ENCODE results near the gene LYZL2.
"Not testable (repeated sequence)": the region's sequence is repeated elsewhere in the genome, so short reads cannot be mapped to it uniquely, and the experiment has no call there.

LYZL2 gene

DNA sequence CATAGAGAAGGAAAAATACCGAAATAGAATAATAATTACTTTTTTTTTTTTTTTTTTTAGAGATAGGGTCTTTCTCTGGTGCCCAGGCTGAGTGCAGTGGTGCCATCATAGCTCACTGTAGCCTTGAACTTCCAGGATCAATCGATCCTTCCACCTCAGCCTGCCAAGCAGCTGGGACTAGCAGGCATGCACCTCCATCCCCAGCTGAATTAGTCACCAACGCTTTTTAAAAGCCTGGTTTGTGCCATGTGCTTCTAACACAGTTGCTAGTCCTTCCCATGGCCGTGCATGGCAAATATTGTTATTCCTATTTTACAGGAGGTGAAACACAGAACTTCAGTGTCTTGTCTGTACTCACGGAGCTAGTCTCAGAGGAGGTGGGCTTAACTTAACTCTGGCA lies 23.2 kb downstream of the LYZL2 start:
- H3K4me1 ChIP-seq: peaks cover 15% of the 10 kb centered on the region

DNA sequence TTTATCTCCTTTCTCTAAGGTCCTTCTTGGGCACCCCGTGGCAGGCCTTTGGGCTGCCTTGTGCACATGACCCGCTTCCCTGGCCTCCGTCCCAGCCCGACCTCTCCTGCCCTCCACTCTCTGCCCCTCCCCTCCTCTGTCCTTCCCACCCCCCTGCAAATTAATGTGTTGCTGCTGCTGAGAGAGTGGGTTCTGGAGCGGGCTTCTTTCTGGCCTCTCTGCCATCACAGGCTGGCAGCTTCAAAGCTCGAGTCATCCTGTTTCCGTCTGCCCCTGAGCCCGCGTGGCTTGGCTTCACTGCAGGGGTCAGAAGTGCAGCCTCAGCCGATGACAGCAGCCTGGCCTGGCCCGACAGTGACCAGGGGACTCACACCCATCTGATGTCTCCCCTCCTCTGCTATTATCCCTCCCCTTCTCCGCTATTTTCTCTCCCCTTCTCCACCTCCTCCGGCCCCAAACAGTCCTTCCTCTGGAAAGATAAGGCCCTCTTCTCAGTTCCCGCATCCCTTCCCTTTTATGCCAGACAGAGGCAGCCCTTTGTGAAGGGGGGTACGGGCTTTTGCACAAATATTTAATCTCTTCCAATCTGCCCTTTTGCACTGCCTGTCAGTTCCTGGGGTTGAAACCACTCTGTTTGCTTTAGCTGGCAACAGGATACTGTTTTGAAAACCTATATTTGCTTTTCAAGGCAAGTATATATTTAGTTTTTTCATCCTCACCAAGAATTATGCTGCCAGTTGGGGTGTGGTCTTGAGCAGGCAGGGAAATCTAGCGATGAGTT lies 24.0 kb downstream of the LYZL2 start:
- peak overlapping the region; percentile 95 for H2AFZ ChIP-seq
- H3K36me3 ChIP-seq (ENCODE audit: control insufficient read depth, insufficient read depth, low read length); H3K9ac ChIP-seq; H3K9me3 ChIP-seq (ENCODE audit: control insufficient read depth, low read length); H3K27me3 ChIP-seq (ENCODE audit: control insufficient read depth, insufficient read depth, low read length); H3K4me2 ChIP-seq (ENCODE audit: low read length); H3K4me3 ChIP-seq (ENCODE audit: low read depth, low read length); H3K79me2 ChIP-seq: not testable (repeated sequence)
- peak overlapping the region; percentile 85 for H3K27ac ChIP-seq
- peaks cover 15% of the 10 kb centered on the region for H3K4me1 ChIP-seq

More for the DNA sequence above, 23.2 kb downstream of the LYZL2 start:
- Histone ChIP-seq H3K27me3 (ENCODE audit: control insufficient read depth, insufficient read depth, low read length) (no peaks in the 10 kb centered on the region), H3K4me3 (ENCODE audit: low read depth, low read length) (no peak overlapping the region), H3K79me2 (no peaks in the 10 kb centered on the region), H3K36me3 (ENCODE audit: control insufficient read depth, insufficient read depth, low read length) (no peaks in the 10 kb centered on the region), H3K9me3 (ENCODE audit: control insufficient read depth, low read length) (no peaks in the 10 kb centered on the region), H3K4me2 (ENCODE audit: low read length) (no peak overlapping the region), H2AFZ (peak overlapping the region; percentile 95), H3K27ac (peak overlapping the region; percentile 85), H3K9ac (no peak overlapping the region)
- TF ChIP-seq, protein P1, sequence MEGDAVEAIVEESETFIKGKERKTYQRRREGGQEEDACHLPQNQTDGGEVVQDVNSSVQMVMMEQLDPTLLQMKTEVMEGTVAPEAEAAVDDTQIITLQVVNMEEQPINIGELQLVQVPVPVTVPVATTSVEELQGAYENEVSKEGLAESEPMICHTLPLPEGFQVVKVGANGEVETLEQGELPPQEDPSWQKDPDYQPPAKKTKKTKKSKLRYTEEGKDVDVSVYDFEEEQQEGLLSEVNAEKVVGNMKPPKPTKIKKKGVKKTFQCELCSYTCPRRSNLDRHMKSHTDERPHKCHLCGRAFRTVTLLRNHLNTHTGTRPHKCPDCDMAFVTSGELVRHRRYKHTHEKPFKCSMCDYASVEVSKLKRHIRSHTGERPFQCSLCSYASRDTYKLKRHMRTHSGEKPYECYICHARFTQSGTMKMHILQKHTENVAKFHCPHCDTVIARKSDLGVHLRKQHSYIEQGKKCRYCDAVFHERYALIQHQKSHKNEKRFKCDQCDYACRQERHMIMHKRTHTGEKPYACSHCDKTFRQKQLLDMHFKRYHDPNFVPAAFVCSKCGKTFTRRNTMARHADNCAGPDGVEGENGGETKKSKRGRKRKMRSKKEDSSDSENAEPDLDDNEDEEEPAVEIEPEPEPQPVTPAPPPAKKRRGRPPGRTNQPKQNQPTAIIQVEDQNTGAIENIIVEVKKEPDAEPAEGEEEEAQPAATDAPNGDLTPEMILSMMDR (IDR thresholded peaks at IDR 0.05): no peak

DNA sequence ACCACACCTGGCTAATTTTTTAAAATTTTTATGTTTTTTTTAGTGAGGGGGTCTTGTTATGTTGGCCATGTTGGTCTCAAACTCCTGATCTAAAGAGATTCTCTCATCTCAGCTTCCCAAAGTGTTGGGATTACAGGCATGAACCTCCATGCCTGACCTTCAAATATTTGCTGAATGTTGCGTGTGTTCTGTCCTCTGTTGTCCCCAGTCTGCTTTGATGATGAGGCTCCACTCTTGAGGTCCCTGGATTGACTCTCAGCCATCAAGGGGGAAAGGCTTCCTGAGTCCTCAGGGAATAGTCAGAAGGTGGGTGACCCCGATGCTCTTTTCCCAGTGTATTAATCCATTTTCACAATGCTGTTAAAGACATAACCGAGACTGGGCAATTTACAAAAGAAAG lies 26.0 kb downstream of the LYZL2 start:
- no peak overlapping the region for H3K4me2 ChIP-seq (ENCODE audit: low read length)
- H3K79me2 ChIP-seq: no peaks in the 10 kb centered on the region
- H3K9me3 ChIP-seq (ENCODE audit: control insufficient read depth, low read length): no peaks in the 10 kb centered on the region
- no peak overlapping the region for H3K27ac ChIP-seq
- no peak overlapping the region for H3K4me3 ChIP-seq (ENCODE audit: low read depth, low read length)
- H3K36me3 ChIP-seq (ENCODE audit: control insufficient read depth, insufficient read depth, low read length): no peaks in the 10 kb centered on the region
- H2AFZ ChIP-seq: no peak overlapping the region
- no peak overlapping the region for H3K9ac ChIP-seq
- H3K4me1 ChIP-seq: peaks cover 15% of the 10 kb centered on the region
- TF ChIP-seq, protein P1 (IDR thresholded peaks at IDR 0.05): no peak
- no peaks in the 10 kb centered on the region for H3K27me3 ChIP-seq (ENCODE audit: control insufficient read depth, insufficient read depth, low read length)

DNA sequence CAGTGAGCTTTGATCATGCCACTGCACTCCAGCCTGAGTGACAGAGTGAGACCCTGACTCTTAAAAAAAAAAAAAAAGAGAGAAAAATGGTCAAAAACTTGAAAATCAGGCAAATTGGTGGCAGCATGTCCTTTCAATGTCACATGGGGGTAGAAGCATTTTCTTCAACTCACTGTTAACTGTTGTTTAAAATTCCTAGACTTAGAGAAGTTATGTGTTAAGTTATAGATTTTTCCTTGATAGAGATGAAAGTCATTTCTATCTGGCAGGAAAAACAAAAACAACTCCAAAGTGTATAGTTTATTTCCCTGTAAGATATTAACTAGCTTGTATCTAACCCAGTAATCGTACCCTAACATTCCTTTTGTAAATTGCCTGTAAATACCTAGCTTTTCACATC lies 26.8 kb downstream of the LYZL2 start:
- Histone ChIP-seq H3K27me3 (ENCODE audit: control insufficient read depth, insufficient read depth, low read length) (no peaks in the 10 kb centered on the region), H3K4me3 (ENCODE audit: low read depth, low read length) (no peak overlapping the region), H3K4me1 (peaks cover 15% of the 10 kb centered on the region), H3K9me3 (ENCODE audit: control insufficient read depth, low read length) (no peaks in the 10 kb centered on the region), H2AFZ (peak overlapping the region; percentile 34), H3K27ac (no peak overlapping the region), H3K9ac (no peak overlapping the region), H3K4me2 (ENCODE audit: low read length) (no peak overlapping the region), H3K36me3 (ENCODE audit: control insufficient read depth, insufficient read depth, low read length) (no peaks in the 10 kb centered on the region), H3K79me2 (no peaks in the 10 kb centered on the region)
- TF ChIP-seq, protein P1 (IDR thresholded peaks at IDR 0.05): no peak

DNA sequence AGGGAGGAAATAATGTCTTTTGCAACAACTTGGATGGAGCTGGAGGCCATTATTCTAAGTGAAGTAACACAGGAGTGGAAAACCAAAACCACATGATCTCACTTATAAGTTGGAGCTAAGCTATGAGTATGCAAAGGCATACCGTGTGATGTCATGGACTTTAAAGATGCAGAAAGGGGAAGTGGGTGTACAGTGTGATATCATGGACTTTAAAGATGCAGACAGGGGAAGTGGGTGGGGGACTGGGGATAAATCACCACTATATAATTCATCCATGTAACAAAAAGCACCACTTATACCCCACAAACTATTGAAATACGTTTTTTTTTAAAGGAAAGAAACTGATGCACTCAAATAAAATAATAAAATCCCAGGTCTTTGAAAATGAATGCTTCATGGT lies 29.5 kb downstream of the LYZL2 start:
- Histone ChIP-seq H3K9me3 (ENCODE audit: control insufficient read depth, low read length) (no peaks in the 10 kb centered on the region), H3K27me3 (ENCODE audit: control insufficient read depth, insufficient read depth, low read length) (no peaks in the 10 kb centered on the region), H3K79me2 (no peaks in the 10 kb centered on the region), H2AFZ (no peak overlapping the region), H3K9ac (no peak overlapping the region), H3K4me3 (ENCODE audit: low read depth, low read length) (no peak overlapping the region), H3K4me1 (peaks cover 3% of the 10 kb centered on the region), H3K36me3 (ENCODE audit: control insufficient read depth, insufficient read depth, low read length) (no peaks in the 10 kb centered on the region), H3K27ac (no peak overlapping the region), H3K4me2 (ENCODE audit: low read length) (no peak overlapping the region)
- TF ChIP-seq, protein P1 (IDR thresholded peaks at IDR 0.05): no peak

Data from parathyroid adenoma (tissue), 2 donors.